ENCODE measurements around the gene FAM180B. TPM values are rescaled to one million over a fixed set of nuclear protein-coding genes. Genes with fewer than 3 reads are reported as not detected.

The FAM180B gene
- total and polyA plus RNA-seq, 2 of the 13 experiments (the other 11 are each of a cell fraction or from before 2014, with no cell fraction given), result 0.40 to 1.0 TPM

DNA sequence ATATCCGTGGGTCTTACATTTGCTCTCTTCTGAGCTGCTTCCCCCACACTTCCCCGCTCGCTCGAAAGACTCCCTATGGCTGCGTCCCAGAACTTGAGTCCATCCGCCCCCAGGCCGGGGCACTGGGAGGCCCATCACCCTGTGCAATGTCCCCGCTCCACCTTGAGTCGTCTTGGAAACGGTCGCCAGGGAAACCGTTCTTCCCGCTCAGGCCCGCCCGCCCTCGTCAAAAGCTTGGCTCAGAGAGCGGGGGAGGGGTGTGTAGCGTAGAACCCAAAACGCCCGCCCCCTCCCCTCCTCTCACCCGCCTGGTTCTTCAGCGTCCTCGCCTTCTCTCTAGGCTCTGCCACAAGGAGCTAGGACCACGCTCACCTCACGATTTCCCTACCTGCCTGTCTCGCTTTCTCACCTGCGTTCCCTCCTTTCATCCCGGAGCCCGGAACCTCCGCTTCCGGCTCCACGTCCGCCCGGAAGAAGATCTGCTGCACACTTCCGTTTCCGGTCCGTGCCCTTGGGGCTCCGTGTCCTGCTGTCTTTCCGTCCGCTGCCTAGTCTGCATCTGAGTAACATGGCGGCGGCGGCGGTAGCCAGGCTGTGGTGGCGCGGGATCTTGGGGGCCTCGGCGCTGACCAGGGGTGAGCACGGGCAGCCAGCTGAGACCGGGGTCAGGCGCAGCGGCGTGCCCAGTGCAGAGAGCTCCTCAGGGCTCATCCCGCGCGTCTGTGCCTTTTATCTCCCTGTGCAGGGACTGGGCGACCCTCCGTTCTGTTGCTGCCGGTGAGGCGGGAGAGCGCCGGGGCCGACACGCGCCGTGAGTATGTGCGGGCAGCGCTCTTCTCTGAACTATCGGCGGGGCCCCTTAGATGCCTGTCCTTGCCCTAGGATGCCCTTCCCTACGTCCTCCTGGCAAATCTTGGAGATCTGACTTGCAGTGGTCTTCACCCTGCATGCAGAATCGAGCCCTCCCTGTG is 7.7 kb upstream of the FAM180B start, which contains the start of the genes KBTBD4 and NDUFS3 (continued):
- no peak for TF ChIP-seq TAF15 (IDR thresholded peaks at IDR 0.05; ENCODE audit: low read depth, low read length, poor library complexity, severe bottlenecking)
- no peak for TF ChIP-seq ZFP36 (IDR thresholded peaks at IDR 0.05; ENCODE audit: borderline replicate concordance, low read depth, low read length, partially characterized antibody)
- peak; percentile 36; the same call in 1 of the 2 replicates for TF ChIP-seq ZNF232 (CRISPR knock-in tag; IDR thresholded peaks at IDR 0.05; ENCODE audit: borderline replicate concordance)
- TF ChIP-seq NFATC3 (CRISPR knock-in tag; IDR thresholded peaks at IDR 0.05), result peak; percentile 70; the same call in 1 of the 2 replicates
- TF ChIP-seq, protein P1, sequence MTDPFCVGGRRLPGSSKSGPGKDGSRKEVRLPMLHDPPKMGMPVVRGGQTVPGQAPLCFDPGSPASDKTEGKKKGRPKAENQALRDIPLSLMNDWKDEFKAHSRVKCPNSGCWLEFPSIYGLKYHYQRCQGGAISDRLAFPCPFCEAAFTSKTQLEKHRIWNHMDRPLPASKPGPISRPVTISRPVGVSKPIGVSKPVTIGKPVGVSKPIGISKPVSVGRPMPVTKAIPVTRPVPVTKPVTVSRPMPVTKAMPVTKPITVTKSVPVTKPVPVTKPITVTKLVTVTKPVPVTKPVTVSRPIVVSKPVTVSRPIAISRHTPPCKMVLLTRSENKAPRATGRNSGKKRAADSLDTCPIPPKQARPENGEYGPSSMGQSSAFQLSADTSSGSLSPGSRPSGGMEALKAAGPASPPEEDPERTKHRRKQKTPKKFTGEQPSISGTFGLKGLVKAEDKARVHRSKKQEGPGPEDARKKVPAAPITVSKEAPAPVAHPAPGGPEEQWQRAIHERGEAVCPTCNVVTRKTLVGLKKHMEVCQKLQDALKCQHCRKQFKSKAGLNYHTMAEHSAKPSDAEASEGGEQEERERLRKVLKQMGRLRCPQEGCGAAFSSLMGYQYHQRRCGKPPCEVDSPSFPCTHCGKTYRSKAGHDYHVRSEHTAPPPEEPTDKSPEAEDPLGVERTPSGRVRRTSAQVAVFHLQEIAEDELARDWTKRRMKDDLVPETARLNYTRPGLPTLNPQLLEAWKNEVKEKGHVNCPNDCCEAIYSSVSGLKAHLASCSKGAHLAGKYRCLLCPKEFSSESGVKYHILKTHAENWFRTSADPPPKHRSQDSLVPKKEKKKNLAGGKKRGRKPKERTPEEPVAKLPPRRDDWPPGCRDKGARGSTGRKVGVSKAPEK (CRISPR knock-in tag; IDR thresholded peaks at IDR 0.05; ENCODE audit: borderline replicate concordance), result no peak
- TF ChIP-seq POLR2AphosphoS2 (IDR thresholded peaks at IDR 0.05; ENCODE audit: low read depth, low read length), result no peak
- no peak for TF ChIP-seq PTBP1 (IDR thresholded peaks at IDR 0.05; ENCODE audit: low read depth, low read length, poor library complexity, severe bottlenecking)
- peak; percentile 97 for TF ChIP-seq DMAP1 (CRISPR knock-in tag; IDR thresholded peaks at IDR 0.05)
- no peak for TF ChIP-seq KLF15 (CRISPR knock-in tag; IDR thresholded peaks at IDR 0.05; ENCODE audit: borderline replicate concordance)
- no peak for TF ChIP-seq MAFF (IDR thresholded peaks at IDR 0.05; ENCODE audit: low read depth, low read length)
- TF ChIP-seq KLF9 (CRISPR knock-in tag; IDR thresholded peaks at IDR 0.05; ENCODE audit: low read depth), result no peak
- TF ChIP-seq NCOR1 (IDR thresholded peaks at IDR 0.05; ENCODE audit: borderline replicate concordance, low read length), result peak; percentile 43; the same call in 1 of the 2 replicates
- peak; percentile 52; the same call in 1 of the 2 replicates for TF ChIP-seq CHD2 (IDR thresholded peaks at IDR 0.05; ENCODE audit: low read depth, low read length)
- TF ChIP-seq FOXJ3 (CRISPR knock-in tag; IDR thresholded peaks at IDR 0.05; ENCODE audit: borderline replicate concordance), result peak; percentile 21
- peak; percentile 98 for TF ChIP-seq REPIN1 (CRISPR knock-in tag; IDR thresholded peaks at IDR 0.05; ENCODE audit: borderline replicate concordance, low read depth)
- TF ChIP-seq, protein P2, sequence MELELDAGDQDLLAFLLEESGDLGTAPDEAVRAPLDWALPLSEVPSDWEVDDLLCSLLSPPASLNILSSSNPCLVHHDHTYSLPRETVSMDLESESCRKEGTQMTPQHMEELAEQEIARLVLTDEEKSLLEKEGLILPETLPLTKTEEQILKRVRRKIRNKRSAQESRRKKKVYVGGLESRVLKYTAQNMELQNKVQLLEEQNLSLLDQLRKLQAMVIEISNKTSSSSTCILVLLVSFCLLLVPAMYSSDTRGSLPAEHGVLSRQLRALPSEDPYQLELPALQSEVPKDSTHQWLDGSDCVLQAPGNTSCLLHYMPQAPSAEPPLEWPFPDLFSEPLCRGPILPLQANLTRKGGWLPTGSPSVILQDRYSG (CRISPR knock-in tag; IDR thresholded peaks at IDR 0.05), result 0 out of 2 replicates have a peak, but pooled peaks have one; percentile 80
- TF ChIP-seq SP140L (CRISPR knock-in tag; IDR thresholded peaks at IDR 0.05; ENCODE audit: borderline replicate concordance), result peak; percentile 91; the same call in 1 of the 2 replicates
- TF ChIP-seq ZNF101 (CRISPR knock-in tag; IDR thresholded peaks at IDR 0.05; ENCODE audit: borderline replicate concordance, low read depth), result no peak
- no peak for TF ChIP-seq NONO (IDR thresholded peaks at IDR 0.05)
- TF ChIP-seq NONO (CRISPR knock-in tag; conservative IDR thresholded peaks at IDR 0.05), result peak; percentile 98
- TF ChIP-seq ELF4 (CRISPR knock-in tag; IDR thresholded peaks at IDR 0.05; ENCODE audit: borderline replicate concordance), result peak; percentile 73; the same call in 1 of the 2 replicates
- no peak for TF ChIP-seq PCBP2 (optimal IDR thresholded peaks at IDR 0.05; ENCODE audit: low read depth, low read length, poor library complexity, severe bottlenecking)
- TF ChIP-seq, protein P3, sequence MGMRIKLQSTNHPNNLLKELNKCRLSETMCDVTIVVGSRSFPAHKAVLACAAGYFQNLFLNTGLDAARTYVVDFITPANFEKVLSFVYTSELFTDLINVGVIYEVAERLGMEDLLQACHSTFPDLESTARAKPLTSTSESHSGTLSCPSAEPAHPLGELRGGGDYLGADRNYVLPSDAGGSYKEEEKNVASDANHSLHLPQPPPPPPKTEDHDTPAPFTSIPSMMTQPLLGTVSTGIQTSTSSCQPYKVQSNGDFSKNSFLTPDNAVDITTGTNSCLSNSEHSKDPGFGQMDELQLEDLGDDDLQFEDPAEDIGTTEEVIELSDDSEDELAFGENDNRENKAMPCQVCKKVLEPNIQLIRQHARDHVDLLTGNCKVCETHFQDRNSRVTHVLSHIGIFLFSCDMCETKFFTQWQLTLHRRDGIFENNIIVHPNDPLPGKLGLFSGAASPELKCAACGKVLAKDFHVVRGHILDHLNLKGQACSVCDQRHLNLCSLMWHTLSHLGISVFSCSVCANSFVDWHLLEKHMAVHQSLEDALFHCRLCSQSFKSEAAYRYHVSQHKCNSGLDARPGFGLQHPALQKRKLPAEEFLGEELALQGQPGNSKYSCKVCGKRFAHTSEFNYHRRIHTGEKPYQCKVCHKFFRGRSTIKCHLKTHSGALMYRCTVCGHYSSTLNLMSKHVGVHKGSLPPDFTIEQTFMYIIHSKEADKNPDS (CRISPR knock-in tag; IDR thresholded peaks at IDR 0.05), result 0 out of 2 replicates have a peak, but pooled peaks have one; percentile 64
